Skeletal muscle tissue (tissue), 4 donors: Measurements from ENCODE around the gene SENP7. TPM values are rescaled to one million over a fixed set of nuclear protein-coding genes. Genes with fewer than 3 reads are reported as not detected.

Source experiments
- H3K27ac ChIP-seq: one replicate; pipeline ENCODE4 v1.7.0; 2013; ENCODE audit warnings: mild to moderate bottlenecking, low read depth, low read length, inconsistent platforms
- H3K27me3 ChIP-seq, 3 donors: one replicate each; pipeline ENCODE4 v1.7.0; 2013; ENCODE audit warnings: low read length in 3 of 3; ENCODE audit not compliant: control insufficient read depth in 3 of 3, insufficient read depth in 3 of 3
- H3K36me3 ChIP-seq, 3 donors: one replicate each; pipeline ENCODE4 v1.7.0; 2013; ENCODE audit warnings: low read length in 3 of 3; ENCODE audit not compliant: control insufficient read depth in 3 of 3, insufficient read depth in 3 of 3
- H3K4me1 ChIP-seq, 3 donors: one replicate each; pipeline ENCODE4 v1.7.0; 2013; ENCODE audit warnings: low read length in 3 of 3, mild to moderate bottlenecking in 3 of 3; ENCODE audit not compliant: control insufficient read depth in 3 of 3, insufficient read depth in 3 of 3
- H3K4me3 ChIP-seq, 3 donors: one replicate each; pipeline ENCODE4 v1.7.0; 2013; ENCODE audit warnings: low read length in 3 of 3
- H3K9ac ChIP-seq, 3 donors: one replicate each; pipeline ENCODE4 v1.7.0; 2013; ENCODE audit warnings: low read length in 3 of 3, mild to moderate bottlenecking in 3 of 3, moderate library complexity in 2 of 3, low read depth in 1 of 3
- H3K9me3 ChIP-seq, 3 donors: one replicate each; pipeline ENCODE4 v1.7.0; 2013; ENCODE audit warnings: low read length in 3 of 3; ENCODE audit not compliant: control insufficient read depth in 3 of 3
- total RNA-seq: library from RNA; depleted of rRNA; stranded (reverse); fragments of >200 nt; gene quantifications from one replicate; pipeline ENCODE4 v1.2.3, GENCODE V29; 2014
- donor health status: Osteomylitis.

Gene SENP7
- total RNA-seq, 1 donor from 2014 or later: 33.4 TPM

- peaks cover 0 to 9% (median 4%) of the 10 kb centered on the region in 3 donors for H3K4me1 ChIP-seq
- H3K9me3 ChIP-seq: no peaks in the 10 kb centered on the region
- no peaks in the 10 kb centered on the region for H3K27me3 ChIP-seq
- H3K27ac ChIP-seq: no peak overlapping the region
- no peaks in the 10 kb centered on the region for H3K36me3 ChIP-seq
- H3K4me3 ChIP-seq: no peak overlapping the region
- no peak overlapping the region for H3K9ac ChIP-seq
Measured at GRCh38 chr3:101377209-101377608, 135.8 kb downstream of the SENP7 start.

GRCh38 chr3:101375586-101375985 is 137.4 kb downstream of the SENP7 start:
- no peak overlapping the region for H3K4me3 ChIP-seq
- H3K27me3 ChIP-seq: no peaks in the 10 kb centered on the region
- no peaks in the 10 kb centered on the region for H3K9me3 ChIP-seq

GRCh38 chr3:101362406-101362805 is 150.6 kb downstream of the SENP7 start:
- H3K4me3 ChIP-seq: no peak overlapping the region
- H3K27me3 ChIP-seq: no peaks in the 10 kb centered on the region
- H3K9ac ChIP-seq: no peak overlapping the region
- H3K36me3 ChIP-seq: peaks cover 0 to 17% (median 10%) of the 10 kb centered on the region in 3 donors
- H3K4me1 ChIP-seq: no peaks in the 10 kb centered on the region
- no peaks in the 10 kb centered on the region for H3K9me3 ChIP-seq
- no peak overlapping the region for H3K27ac ChIP-seq

More at GRCh38 chr3:101375586-101375985, 137.4 kb downstream of the SENP7 start:
- peaks cover 0 to 6% (median 4%) of the 10 kb centered on the region in 3 donors for H3K36me3 ChIP-seq
- H3K4me1 ChIP-seq: peaks cover 0 to 9% (median 4%) of the 10 kb centered on the region in 3 donors
- H3K27ac ChIP-seq: no peak overlapping the region
- H3K9ac ChIP-seq: no peak overlapping the region

GRCh38 chr3:101351829-101352228 is 161.2 kb downstream of the SENP7 start:
- Histone ChIP-seq H3K4me3 (no peak overlapping the region), H3K9me3 (peaks cover 0 to 2% (median 0%) of the 10 kb centered on the region in 3 donors), H3K27me3 (no peaks in the 10 kb centered on the region), H3K4me1 (no peaks in the 10 kb centered on the region), H3K9ac (no peak overlapping the region), H3K36me3 (peaks cover 5 to 9% (median 5%) of the 10 kb centered on the region in 3 donors), H3K27ac (no peak overlapping the region)

- Histone ChIP-seq H3K27ac (no peak overlapping the region), H3K27me3 (no peaks in the 10 kb centered on the region), H3K4me3 (no peak overlapping the region), H3K9ac (no peak overlapping the region), H3K36me3 (peaks cover 0 to 11% (median 10%) of the 10 kb centered on the region in 3 donors), H3K4me1 (no peaks in the 10 kb centered on the region), H3K9me3 (no peaks in the 10 kb centered on the region)
Measured at GRCh38 chr3:101340591-101340990, 172.4 kb downstream of the SENP7 start.

GRCh38 chr3:101333883-101334282 is 179.1 kb downstream of the SENP7 start:
- Histone ChIP-seq H3K9me3 (no peaks in the 10 kb centered on the region), H3K27ac (no peak overlapping the region), H3K36me3 (peaks cover 2 to 7% (median 5%) of the 10 kb centered on the region in 3 donors), H3K9ac (no peak overlapping the region), H3K4me1 (no peaks in the 10 kb centered on the region), H3K27me3 (no peaks in the 10 kb centered on the region), H3K4me3 (no peak overlapping the region)

- Histone ChIP-seq H3K27ac (no peak overlapping the region), H3K4me1 (no peaks in the 10 kb centered on the region), H3K9me3 (no peaks in the 10 kb centered on the region), H3K27me3 (no peaks in the 10 kb centered on the region), H3K36me3 (peaks cover 4 to 8% (median 5%) of the 10 kb centered on the region in 3 donors), H3K9ac (no peak overlapping the region), H3K4me3 (no peak overlapping the region)
Measured at GRCh38 chr3:101329016-101329673, 183.9 kb downstream of the SENP7 start.

- H3K27ac ChIP-seq: no peak overlapping the region
- no peak overlapping the region for H3K9ac ChIP-seq
- H3K4me1 ChIP-seq: no peaks in the 10 kb centered on the region
- no peak overlapping the region for H3K4me3 ChIP-seq
- peaks cover 2 to 8% (median 4%) of the 10 kb centered on the region in 3 donors for H3K36me3 ChIP-seq
- H3K9me3 ChIP-seq: no peaks in the 10 kb centered on the region
- H3K27me3 ChIP-seq: no peaks in the 10 kb centered on the region
Measured at GRCh38 chr3:101325393-101326134, 187.4 kb downstream of the SENP7 start.

- no peak within 1 kb of the TSS for H3K4me3 ChIP-seq
- no peak within 1 kb of the TSS for H3K9ac ChIP-seq
- H3K36me3 ChIP-seq: peaks cover 0 to 2% (median 0%) of the 10 kb centered on the region in 3 donors
- H3K9me3 ChIP-seq: no peaks in the 10 kb centered on the region
- no peak within 1 kb of the TSS for H3K27ac ChIP-seq
- H3K4me1 ChIP-seq: no peaks in the 10 kb centered on the region
- no peaks in the 10 kb centered on the region for H3K27me3 ChIP-seq
Measured at GRCh38 chr3:101320475-101320874, 192.5 kb downstream of the SENP7 start, which contains the start of gene IMPG2. TSS of gene IMPG2 (minus strand) at chr3:101320575. CDS start at chr3:101320372, 203 bp downstream.

GRCh38 chr3:101319531-101319930 is 193.5 kb downstream of the SENP7 start:
- H3K9me3 ChIP-seq: no peaks in the 10 kb centered on the region
- H3K4me3 ChIP-seq: no peak overlapping the region
- no peak overlapping the region for H3K27ac ChIP-seq
- H3K36me3 ChIP-seq: no peaks in the 10 kb centered on the region
- no peaks in the 10 kb centered on the region for H3K27me3 ChIP-seq
- H3K4me1 ChIP-seq: no peaks in the 10 kb centered on the region
- H3K9ac ChIP-seq: no peak overlapping the region
